Measurements from ENCODE around the gene CHTOP. TPM values are rescaled to one million over a fixed set of nuclear protein-coding genes. Genes with fewer than 3 reads are reported as not detected.
"Not testable (repeated sequence)": the region's sequence is repeated elsewhere in the genome, so short reads cannot be mapped to it uniquely, and the experiment has no call there.

Gene CHTOP
- total RNA-seq, 1 experiment from 2014 or later: 39.3 TPM

GRCh38 chr1:153659175-153659534 is 25.3 kb downstream of the CHTOP start:
- DNase-seq (ENCODE audit: low spot score): no peak

- DNase-seq (ENCODE audit: low spot score): no peak
Measured at GRCh38 chr1:153659656-153660055, 25.8 kb downstream of the CHTOP start.

- no peak for DNase-seq (ENCODE audit: low spot score)
Measured at GRCh38 chr1:153661111-153661708, 27.3 kb downstream of the CHTOP start.

GRCh38 chr1:153662269-153662668 is 28.4 kb downstream of the CHTOP start:
- DNase-seq (ENCODE audit: low spot score): no peak

GRCh38 chr1:153663211-153663610 is 29.3 kb downstream of the CHTOP start:
- DNase-seq (ENCODE audit: low spot score): no peak

- DNase-seq (ENCODE audit: low spot score): no peak
Measured at GRCh38 chr1:153667439-153667838, 33.6 kb downstream of the CHTOP start.

- not testable (repeated sequence) for DNase-seq (ENCODE audit: low spot score)
Measured at GRCh38 chr1:153668672-153669071, 34.8 kb downstream of the CHTOP start.

GRCh38 chr1:153669606-153670005 is 35.7 kb downstream of the CHTOP start:
- DNase-seq (ENCODE audit: low spot score): no peak

GRCh38 chr1:153670257-153670858 is 36.5 kb downstream of the CHTOP start:
- DNase-seq (ENCODE audit: low spot score): no peak

- peak; percentile 99 for DNase-seq (ENCODE audit: low spot score)
Measured at GRCh38 chr1:153670859-153671627, 37.2 kb downstream of the CHTOP start, which contains the start of gene ILF2. Gene ILF2, minus strand, starts transcription at chr1:153670993. Its CDS starts 71 bp downstream, at chr1:153670922.

- peak; percentile 50 for DNase-seq (ENCODE audit: low spot score)
Measured at GRCh38 chr1:153671628-153672353, 37.9 kb downstream of the CHTOP start.

GRCh38 chr1:153673511-153673910 is 39.6 kb downstream of the CHTOP start:
- DNase-seq (ENCODE audit: low spot score): no peak

- DNase-seq (ENCODE audit: low spot score): no peak
Measured at GRCh38 chr1:153677718-153678518, 44.1 kb downstream of the CHTOP start.

- DNase-seq (ENCODE audit: low spot score): no peak
Measured at GRCh38 chr1:153678519-153679336, 44.9 kb downstream of the CHTOP start, which contains the start of gene NPR1. Gene NPR1, plus strand, starts transcription at chr1:153678688. Its CDS starts 421 bp downstream, at chr1:153679109.

- DNase-seq (ENCODE audit: low spot score): no peak
Measured at GRCh38 chr1:153679337-153680119, 45.7 kb downstream of the CHTOP start.

- no peak for DNase-seq (ENCODE audit: low spot score)
Measured at GRCh38 chr1:153680120-153680403, 46.2 kb downstream of the CHTOP start.

- no peak for DNase-seq (ENCODE audit: low spot score)
Measured at GRCh38 chr1:153682730-153683129, 48.9 kb downstream of the CHTOP start.

GRCh38 chr1:153683854-153684253 is 50.0 kb downstream of the CHTOP start:
- no peak for DNase-seq (ENCODE audit: low spot score)

- DNase-seq (ENCODE audit: low spot score): no peak
Measured at GRCh38 chr1:153684892-153685291, 51.0 kb downstream of the CHTOP start.

Measured in H4 (cell line).